Glomerular visceral epithelial cell (primary cell): ENCODE measurements around the gene CALD1.

ENCODE experiments used
- DNase-seq: peaks from one replicate; pipeline ENCODE4 v3.0.0-alpha.2; 2016; ENCODE audit errors: extremely low spot score

The CALD1 gene, protein sequence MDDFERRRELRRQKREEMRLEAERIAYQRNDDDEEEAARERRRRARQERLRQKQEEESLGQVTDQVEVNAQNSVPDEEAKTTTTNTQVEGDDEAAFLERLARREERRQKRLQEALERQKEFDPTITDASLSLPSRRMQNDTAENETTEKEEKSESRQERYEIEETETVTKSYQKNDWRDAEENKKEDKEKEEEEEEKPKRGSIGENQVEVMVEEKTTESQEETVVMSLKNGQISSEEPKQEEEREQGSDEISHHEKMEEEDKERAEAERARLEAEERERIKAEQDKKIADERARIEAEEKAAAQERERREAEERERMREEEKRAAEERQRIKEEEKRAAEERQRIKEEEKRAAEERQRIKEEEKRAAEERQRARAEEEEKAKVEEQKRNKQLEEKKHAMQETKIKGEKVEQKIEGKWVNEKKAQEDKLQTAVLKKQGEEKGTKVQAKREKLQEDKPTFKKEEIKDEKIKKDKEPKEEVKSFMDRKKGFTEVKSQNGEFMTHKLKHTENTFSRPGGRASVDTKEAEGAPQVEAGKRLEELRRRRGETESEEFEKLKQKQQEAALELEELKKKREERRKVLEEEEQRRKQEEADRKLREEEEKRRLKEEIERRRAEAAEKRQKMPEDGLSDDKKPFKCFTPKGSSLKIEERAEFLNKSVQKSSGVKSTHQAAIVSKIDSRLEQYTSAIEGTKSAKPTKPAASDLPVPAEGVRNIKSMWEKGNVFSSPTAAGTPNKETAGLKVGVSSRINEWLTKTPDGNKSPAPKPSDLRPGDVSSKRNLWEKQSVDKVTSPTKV

DNA sequence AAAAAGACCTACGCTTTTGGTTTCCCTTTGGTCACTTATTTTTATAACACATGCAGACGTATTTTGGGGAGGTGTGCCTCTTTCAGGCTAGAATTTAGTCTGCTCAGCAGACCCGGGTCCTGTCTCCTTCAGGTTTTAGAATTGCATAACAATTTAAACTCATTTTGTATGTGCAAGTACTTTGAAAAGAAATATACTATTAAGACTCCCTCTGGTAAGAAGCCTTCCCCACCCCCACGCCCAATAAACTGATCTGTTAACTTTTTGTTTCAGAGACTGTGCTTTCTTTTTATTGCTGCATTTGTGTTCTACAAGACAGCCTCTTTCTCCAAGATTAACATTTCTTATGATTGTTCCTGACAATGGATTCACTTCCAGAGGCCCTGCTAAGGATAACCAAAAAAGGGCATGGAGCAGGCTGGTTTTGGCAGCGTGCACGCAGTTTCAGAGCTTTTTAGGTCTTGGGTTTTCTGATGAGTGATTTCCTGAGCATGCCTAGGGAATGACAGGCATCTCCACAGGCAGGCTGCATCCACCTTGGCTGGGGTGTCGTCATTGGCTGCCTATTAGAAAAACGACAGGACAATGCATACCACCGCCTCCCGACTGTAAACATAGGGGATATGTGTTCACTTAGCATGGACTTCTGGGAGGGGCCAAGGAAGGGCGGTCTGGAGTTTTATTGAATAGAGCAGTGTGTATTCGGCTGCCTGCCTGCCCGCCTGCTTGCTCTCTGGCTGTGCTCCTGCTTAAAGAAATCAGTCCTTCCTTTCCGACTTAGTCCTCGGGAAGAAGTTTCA is at the start of gene CALD1:
TSS of gene CALD1 (plus strand) at position 694 of the 800 bp plus-strand sequence. CDS start 88,100 bp downstream, outside the sequence.
- peak; percentile 96 for DNase-seq

DNA sequence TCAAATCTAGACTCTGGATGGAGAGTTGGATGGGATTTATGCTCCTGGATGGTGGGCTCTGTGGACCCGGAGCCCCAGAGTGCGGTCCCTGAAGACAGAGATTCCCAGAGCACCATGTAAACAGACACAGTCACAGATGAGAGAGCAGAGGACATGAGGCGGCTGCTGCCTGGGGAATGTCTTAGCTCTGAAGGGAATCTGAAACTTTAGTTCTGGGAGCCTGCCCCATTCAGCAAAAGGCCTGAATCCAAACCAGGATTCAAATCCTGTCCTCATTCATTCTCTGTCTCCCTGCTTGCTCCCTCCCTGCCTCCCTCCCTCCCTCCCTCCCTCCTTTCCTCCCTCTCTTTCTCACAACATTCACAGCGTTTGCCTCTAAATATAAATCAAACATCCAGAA is 49.5 kb upstream of the CALD1 start:
- DNase-seq = peak; percentile 29

DNA sequence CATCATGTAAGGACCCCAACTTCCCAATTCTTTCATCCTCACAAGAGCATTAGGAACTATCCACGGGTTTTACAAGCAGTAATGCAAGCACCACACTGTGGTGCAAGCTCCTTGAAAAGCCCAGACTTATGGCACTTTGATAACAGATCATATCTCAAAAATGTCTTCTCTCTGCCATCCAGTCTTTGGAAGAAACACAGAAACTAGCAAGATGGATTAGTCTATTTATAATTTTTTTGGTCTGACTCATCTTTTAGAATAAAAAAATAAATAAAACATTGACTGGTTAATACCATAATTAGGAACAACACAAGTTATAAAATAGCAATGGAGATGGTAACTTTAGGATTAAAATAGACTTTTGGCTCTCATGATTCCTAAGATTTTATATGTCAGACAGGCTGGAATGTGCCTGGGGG is 49.0 kb upstream of the CALD1 start:
- no peak for DNase-seq

DNA sequence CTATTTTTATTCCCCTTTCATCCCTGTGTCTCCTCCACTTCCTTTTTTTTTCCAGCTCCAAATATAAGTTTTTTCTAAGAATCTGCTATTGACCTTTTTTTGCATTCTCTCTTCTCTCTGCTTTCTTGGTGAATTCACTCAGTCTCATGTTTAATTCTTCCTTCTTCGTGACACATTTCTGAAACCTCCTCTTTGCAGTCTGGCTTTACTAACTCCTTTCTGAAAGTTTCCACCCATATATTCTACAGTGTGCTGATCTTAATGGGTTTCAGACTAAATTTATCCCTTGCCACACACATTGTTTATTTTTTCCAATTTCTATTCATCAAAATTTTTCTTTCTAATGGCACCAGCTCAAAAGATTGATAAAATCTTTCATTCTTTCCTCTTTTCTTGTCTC is 47.8 kb upstream of the CALD1 start:
- DNase-seq = no peak

DNA sequence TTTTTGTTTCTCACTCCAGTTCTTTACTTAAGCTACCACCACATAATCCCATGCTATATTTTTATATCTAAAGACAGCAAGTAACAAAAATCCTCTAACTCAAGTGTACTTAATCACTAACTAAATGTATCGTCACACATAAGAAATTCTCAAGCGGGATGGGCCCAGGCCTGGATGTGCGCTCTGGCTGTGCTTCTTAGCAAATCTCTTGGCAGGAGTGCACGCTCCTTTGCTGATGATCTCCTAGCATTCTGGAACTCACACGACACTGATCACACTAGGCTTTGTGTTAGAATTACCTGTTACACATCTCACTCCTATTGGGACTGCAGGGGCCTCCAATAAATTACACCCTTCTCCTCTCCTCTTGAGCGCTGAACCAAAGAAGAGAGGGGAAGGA is 46.7 kb upstream of the CALD1 start:
- DNase-seq = no peak

DNA sequence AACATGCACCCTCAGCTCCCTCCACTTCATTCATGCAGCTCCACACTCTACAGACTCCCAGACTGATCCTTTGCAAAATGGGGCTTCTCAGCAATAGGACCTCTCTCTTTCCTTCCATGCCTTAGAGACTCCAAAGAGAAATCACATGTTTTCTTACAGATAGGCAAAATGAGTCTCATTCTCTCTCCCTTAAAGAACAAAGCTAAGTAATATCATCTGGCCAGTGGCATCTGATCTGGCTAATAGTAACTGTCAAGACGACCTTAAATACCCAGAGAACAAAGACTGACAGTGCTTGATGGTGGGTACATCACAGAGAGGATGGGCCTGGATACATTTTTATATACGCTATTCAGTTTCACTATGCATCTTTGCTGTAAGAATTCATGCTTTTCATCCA is 43.1 kb upstream of the CALD1 start:
- no peak for DNase-seq

DNA sequence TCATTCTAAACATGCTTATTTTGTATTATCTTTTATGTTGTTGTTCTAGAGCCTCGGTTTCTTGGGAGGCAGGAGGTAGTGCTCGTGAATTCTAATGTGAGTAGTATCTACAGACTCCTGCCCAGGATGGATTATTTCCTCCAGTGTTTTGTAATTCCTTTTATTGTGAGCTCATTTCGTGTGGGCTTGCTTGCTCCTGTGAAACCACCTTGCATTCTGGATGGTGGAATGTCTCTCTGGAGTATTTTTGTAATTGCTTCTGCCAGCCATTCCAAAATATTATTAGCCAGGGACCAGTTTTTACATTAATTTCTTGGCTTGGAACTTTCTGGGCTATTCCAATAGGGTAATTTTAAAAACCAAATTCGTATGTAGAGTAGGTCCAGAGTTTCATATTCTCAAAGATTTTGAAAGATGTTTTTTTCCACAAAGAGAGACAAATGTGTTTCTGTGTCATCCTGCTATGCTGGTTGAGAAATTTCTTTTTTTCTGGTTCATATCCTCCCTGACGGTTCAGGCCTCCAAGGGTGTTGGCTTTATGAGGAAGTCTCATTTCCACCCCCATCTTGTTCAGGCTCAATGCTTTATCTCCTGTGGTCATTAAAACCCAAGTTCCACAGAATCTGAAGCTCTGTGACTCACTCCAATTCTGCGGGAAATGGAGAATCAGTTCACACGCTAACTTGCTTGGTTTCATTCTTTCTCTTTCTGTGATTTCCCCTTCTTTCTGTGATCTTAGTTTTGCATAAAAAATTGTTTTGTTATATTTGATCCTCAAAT is 41.7 kb upstream of the CALD1 start:
- DNase-seq = peak; percentile 93

DNA sequence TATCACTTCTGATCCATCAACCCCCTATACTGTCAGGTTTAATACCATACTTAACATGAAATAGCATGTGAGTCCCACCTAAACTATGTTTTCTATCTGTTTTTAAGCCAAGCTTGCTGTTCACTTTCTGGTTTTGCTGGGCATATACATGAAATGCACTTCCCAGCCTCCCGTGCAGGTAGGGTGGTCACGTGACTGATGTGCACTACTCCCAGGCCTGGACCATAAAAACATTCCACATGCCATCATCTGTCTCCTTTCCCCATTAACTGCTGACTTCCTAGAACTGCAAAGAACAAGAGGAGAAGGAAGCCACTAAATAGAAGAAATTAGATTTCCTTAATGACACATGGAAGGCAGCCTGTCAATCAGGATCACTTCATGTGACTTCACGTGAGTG is 40.1 kb upstream of the CALD1 start:
- no peak for DNase-seq

DNA sequence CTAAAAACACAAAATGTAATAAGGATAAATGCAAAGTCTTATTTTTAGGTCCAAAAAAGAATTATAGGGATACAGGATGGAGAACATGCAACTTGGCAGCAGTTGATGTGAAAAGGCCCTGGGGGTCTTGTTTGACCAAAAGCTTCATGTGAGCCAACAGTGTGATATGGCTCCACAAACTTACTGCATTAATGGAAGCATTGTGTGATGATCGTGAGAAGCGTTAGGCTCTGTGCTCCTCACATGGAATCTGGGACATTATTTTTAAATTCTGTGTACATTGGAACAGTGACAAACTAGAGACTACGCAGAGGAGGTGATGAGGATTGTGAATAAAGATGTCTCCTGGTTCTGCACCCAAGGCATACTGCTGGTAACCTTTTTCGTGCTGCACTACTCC is 39.1 kb upstream of the CALD1 start:
- DNase-seq = no peak

DNA sequence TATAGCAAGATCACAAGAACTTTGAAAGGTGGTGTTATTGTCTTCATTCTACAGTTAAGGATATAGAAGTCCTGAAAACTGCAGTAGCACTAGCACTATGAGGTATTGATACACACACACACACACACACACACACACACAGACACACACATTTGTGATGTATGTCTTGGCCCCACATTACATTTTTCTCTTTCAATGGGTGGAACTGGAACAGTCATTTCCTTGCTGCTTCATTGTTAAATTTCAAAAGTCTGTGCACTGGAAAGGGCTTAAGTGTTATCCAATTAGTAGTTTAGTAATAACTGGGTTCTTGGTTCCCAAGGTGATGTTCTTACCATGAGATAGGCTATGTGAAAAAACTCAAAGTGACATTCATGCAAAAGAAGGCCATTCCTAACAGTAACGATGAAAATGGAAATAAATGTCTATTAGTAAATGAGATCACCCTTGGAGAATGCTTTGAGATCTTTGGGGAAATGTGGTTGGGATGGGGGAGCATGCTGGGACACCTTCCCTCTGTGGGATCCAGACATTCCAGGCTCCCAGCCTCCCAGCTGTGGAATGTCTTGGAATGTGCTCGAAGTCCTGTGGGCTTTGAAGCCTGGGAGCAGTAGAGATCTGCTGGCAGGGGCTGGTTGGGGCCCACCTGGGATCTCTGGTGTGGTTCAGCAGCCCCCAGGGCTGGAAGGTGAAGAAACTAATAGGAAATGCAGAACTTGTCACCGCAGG is 37.4 kb upstream of the CALD1 start:
- peak; percentile 98 for DNase-seq

DNA sequence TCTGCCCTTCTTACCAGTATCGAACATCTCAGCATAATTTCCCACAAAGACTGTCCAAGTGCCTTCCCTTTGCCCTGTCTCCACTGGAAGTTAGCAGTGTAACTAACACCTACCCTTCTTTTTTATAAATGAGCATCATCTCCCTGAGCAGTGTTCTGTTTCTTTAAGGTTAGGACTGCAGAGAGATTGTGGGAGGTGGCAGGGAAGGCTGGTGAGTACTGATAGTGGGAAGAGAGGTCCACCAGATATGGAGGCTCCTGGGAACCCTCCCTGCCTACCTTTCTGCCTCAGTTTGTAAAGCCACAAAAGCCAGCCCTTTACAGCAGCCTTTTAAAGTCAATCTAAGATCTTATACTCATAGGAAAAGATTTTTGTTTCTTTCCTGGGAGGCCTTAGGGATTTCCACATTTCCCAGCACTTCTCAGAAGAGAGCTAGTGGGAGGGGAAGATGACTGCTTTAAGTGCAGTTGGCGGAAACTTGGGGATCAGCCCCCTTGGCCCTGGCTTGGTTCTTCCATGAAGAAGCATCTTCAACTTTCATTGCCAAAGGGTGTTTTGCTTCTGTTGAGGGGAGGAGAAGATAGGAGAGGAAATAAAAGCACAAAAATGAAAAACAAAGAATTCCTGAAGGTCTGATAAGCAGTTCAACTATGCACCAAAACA is 36.6 kb upstream of the CALD1 start:
- DNase-seq = no peak

DNA sequence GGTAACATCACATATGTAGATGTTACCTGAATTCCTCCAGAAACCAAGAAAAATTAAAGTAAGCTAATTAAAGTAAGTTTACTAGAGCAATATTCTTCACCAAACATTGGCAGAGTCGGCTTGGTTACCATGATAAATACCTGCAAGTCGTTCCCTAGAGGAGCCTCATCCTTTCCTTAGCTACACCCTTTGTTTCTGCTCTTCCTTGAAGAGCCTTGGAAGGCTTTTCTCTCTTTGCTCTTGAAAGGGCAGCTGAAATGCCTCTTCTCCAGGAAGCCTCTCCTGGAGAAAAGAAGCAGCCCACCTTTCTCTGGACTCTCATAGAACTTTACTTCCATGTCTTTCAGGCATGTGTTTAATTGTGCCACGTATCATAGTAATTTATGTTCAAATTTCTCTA is 34.9 kb upstream of the CALD1 start:
- DNase-seq = no peak

DNA sequence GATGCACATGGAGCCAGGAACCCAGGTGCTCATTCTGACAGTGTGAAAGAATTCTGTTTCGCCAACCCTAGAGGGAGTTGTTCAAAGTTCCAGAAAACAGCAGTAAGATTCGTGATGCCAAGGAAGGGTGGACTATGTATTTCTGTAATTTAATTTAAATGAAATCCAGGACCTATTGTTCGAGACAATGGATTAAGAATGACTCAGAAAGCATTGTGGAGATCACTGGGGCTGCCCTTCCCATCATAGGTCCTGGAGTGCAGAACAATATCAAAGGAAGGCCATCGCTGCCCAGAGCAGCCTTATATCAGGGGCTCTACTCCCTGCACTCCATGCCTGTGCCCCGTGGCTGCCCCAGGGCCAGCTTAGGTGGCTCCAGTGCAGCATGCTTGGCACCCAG is 32.1 kb upstream of the CALD1 start:
- DNase-seq = no peak

DNA sequence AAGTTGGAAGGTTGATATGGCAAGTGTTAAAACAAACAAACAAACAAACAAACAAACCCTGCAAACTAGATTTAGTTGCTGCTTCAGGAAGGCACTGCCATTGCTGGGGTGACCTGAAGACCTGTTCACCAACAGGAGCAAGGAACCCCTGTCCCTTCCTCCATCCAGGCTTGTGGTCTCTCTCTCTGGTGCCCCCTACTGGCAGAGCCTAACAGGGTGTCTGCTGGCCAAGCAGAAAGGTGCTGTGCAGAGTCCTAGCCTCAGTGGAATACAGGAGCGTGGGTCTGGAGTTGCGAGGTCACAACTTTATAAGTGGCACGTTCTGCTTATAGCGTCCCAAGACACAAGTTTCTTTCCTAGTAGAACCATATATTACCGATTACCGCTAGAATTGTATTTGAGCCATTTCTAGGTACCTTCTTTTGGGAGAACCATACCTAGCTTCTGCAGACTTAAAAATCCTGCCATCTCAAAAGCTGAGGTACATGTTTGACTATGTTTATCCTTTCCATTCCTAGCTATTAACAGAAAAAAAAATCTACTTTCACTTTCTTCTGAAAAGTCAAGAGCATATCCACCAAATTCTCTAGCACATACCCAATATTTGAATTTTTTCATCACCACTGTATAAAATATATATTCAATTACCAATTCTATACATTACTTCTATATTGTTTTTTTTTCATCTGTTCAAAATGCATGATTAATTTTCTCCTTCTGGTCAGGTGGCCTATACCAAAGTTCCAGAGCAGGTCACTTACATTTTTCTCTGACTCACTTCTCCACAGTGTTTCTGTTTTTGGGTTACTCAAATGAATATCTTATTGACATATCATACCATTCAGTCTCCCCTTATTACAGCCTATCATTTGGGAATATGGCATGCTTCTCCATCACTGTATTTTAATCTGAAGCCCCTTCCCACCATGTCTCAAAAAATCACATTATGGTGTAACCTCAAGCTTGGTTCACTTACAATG is 29.1 kb upstream of the CALD1 start:
- peak; percentile 40 for DNase-seq

DNA sequence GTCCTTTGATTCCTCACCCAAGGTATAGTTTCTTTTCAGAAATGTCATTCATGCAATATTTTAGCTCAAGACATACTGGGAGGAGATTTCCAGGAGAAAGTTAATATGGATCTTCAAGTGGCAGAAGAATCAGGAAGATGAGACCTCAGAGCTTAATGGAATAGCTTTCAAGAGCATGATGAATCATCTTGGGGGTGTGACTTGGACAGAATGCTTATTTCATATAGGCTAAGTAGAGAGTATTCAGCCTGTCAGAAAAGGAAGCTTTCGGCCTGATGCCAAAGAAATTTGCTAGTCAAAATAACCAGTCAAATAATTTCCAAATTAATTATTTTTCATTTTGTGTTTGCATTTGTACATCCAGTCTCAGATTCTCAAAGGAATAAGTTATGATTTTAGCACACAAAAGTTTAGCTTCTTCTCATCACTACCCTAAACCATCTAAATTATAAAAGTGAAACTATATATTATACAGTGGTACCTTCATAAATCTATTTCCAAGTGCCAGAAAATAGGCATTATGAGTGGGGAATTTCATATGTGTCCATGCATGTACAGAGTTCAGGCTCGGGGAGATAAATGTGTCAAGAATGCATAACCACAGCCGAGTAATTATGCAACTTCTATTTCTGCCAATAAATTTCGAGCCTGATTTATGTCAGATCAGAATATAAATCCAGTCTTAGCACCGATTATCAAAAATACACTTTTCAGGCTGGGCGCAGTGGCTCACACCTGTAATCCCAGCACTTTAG is 27.3 kb upstream of the CALD1 start:
- DNase-seq = peak; percentile 49

DNA sequence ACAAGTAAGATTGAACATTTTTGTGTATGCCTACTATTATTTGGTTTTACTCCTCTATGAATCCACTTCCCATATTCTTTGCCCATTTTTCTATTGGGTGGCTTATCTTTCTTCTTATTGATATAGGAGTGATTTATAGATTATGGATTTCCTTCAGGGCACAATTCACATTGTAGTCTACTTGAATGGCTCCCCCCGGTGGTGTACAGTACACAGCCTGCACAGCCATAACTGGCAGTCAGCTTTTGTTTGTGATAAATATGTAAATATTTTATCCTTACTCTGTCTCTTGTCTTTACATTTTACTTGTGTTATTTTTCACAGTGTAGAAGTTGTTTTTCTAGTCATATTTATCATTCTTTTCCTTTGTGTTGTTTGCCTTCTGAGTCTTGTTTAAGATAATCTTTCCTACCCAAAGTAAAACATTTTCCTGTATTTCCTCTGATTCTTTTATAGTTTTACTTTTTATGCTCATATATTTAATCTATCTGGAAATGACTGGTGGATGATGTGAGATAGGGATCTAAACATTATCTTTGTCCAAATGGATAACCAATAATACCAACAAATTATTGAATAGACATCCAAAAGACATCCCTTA is 23.9 kb upstream of the CALD1 start:
- peak; percentile 38 for DNase-seq

DNA sequence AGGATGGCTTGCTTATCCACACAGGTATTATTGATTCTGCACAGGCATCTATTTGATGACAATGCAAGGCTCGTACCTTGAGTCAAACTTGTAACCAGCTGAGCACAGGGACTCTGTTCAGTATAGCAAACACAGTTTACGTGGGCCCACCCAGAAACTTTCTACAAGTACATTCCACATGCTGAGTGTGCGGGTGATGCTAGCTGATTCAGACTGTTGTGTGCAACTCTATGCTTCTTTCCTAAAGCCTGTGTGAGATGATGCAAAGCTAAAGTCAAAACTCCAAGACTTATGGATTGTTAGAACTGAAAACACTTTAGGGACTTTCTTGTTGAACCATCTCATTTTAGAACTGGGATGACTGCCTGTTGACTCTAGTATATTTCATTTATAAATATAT is 21.5 kb upstream of the CALD1 start:
- no peak for DNase-seq

DNA sequence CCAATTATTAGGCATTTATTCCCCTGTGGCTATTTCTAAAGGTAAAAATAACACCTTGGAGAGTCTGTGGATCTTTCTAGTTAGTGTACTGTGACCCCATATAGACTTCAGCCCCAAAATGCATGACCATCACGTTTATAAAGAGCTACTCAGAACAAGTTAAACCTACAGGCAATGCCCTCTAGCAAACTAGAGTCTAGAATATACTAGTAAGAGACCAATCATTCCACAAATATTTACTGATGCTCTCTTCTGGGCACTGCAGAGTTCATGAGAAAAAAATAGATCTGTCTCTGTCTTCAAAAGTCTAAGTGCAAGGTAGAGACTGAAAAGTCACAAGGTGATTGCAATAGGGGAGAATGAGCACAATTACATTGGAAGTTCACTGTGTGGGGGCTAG is 20.5 kb upstream of the CALD1 start:
- DNase-seq = no peak
